BE2C (cell line): ENCODE results near the gene SSMEM1.
"Not testable (repeated sequence)": the region's sequence is repeated elsewhere in the genome, so short reads cannot be mapped to it uniquely, and the experiment has no call there.

Experiments
- DNase-seq: peaks from one replicate; pipeline ENCODE4 v3.0.0-alpha.2; 2020
- H3K27me3 ChIP-seq: fragments of 250-450 bp; sonication (Bioruptor Pico); 2 replicates; pipeline ENCODE4 v1.5.1; 2020; ENCODE audit warnings: mild to moderate bottlenecking
- H3K36me3 ChIP-seq: fragments of 250-450 bp; sonication (Bioruptor Pico); 2 replicates; pipeline ENCODE4 v1.5.1; 2020; ENCODE audit warnings: mild to moderate bottlenecking
- H3K4me1 ChIP-seq: fragments of 250-450 bp; sonication (Bioruptor Pico); 2 replicates; pipeline ENCODE4 v1.5.1; 2020
- H3K4me3 ChIP-seq: 2 replicates; pipeline ENCODE4 v1.5.1; 2011; ENCODE audit warnings: low read depth, low read length
- H3K9me3 ChIP-seq: fragments of 250-450 bp; sonication (Bioruptor Pico); 2 replicates; pipeline ENCODE4 v1.5.1; 2020
- TF ChIP-seq, protein P1 (sequence below): IDR thresholded peaks from 2 replicates; pipeline ENCODE4 v1.5.1; 2012; ENCODE audit warnings: mild to moderate bottlenecking, low read depth, low read length

The SSMEM1 gene

DNA sequence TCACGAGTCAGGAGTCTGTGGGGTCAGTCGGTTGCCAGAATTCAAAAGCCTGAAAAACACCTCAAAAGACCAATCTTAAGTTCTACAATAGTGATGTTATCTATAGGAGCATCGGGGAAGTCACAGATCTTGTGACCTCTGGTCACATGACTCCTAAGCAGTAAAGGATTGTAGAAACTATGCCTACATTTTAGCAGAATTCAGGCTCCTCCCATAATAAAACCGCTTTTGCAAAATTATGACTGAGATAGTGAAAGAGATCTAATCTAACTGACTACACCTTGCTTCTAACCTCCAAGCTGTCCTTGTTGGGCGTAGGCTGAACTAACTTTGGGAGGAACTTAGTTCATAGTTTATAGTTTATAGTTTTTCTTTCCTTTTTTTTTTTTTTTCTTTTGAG lies 16.6 kb downstream of the SSMEM1 start:
- H3K4me3 ChIP-seq = no peak overlapping the region
- no peak for DNase-seq
- H3K27me3 ChIP-seq = no peaks in the 10 kb centered on the region
- H3K4me1 ChIP-seq = no peaks in the 10 kb centered on the region
- H3K36me3 ChIP-seq = no peaks in the 10 kb centered on the region
- TF ChIP-seq, protein P1, sequence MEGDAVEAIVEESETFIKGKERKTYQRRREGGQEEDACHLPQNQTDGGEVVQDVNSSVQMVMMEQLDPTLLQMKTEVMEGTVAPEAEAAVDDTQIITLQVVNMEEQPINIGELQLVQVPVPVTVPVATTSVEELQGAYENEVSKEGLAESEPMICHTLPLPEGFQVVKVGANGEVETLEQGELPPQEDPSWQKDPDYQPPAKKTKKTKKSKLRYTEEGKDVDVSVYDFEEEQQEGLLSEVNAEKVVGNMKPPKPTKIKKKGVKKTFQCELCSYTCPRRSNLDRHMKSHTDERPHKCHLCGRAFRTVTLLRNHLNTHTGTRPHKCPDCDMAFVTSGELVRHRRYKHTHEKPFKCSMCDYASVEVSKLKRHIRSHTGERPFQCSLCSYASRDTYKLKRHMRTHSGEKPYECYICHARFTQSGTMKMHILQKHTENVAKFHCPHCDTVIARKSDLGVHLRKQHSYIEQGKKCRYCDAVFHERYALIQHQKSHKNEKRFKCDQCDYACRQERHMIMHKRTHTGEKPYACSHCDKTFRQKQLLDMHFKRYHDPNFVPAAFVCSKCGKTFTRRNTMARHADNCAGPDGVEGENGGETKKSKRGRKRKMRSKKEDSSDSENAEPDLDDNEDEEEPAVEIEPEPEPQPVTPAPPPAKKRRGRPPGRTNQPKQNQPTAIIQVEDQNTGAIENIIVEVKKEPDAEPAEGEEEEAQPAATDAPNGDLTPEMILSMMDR = no peak
- H3K9me3 ChIP-seq = no peaks in the 10 kb centered on the region; the same call in 1 of the 2 replicates

DNA sequence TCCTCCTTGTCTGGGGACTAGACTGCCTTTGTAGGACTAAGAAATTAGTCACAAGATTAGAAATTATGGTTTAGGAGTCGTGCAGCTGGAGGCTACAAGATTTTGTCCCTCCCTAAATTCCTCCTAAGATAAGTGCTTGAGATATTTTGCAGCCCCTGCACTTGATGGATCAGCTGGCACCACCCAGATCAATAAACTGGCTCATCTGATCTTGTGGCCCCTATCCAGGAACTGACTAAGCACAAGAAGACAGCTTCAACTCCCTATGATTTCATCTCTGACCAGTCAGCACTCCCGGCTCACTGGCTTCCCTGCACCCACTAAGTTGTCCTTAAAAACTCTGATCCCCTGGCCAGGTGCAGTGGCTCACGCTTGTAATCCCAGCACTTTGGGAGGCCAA lies 17.3 kb downstream of the SSMEM1 start:
- not testable (repeated sequence) for DNase-seq, H3K4me3 ChIP-seq, H3K36me3 ChIP-seq, H3K4me1 ChIP-seq, H3K27me3 ChIP-seq, H3K9me3 ChIP-seq

DNA sequence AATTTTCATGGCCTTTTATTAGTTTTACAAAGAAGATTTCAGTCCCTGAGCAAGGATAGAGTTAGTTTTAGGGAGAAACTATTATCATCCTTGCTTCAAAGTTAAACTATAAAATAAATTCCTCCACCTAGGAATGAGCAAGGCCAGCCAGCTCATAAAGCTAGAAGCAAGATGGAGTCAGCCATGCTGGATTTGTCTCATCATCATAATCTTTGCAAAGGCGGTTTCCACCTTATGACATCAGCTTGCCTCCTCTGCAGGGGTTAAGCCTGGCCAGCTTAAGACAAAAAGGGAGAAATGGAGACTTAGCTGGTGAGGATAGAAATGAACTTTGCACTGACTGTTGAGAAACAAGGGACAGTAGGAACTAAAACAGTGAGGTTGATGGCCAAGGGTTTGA lies 18.7 kb downstream of the SSMEM1 start:
- TF ChIP-seq, protein P1 = no peak

DNA sequence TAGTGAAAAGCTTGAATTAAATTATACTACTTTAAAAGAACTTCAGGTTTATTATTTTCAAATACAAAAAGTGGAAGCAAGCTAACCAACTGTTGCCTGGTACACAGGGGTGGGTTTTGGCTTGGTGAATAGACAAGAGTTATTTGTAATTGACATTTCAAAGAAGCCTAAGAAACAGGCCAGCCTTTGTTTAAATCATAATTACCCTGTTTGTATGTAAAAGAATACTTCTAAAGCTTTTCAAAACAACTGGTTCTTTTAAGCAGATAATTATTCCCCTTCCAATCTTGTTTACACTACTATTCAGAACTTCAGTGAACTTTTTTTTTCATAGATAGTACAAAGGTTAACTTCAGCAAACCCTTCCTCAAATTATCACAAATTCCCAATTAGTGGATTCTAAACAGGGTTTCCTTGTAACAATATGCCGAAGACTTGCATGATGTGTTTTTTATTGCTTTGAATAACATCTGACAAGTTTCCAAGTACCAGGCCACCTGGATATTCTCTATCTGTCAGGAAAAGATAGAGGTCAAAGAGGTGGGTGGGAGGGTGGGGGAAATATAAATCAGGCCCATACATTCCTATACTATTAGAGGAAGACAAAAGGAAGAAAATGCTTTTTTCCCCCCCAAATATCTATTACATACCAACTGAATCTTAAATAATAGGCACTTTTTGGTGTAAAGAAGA lies 20.4 kb downstream of the SSMEM1 start:
- Histone ChIP-seq H3K4me1 (no peaks in the 10 kb centered on the region), H3K9me3 (no peaks in the 10 kb centered on the region; the same call in 1 of the 2 replicates), H3K36me3 (no peaks in the 10 kb centered on the region), H3K27me3 (no peaks in the 10 kb centered on the region), H3K4me3 (no peak overlapping the region)
- DNase-seq = no peak
- TF ChIP-seq, protein P1 = no peak

More for the DNA sequence above, 18.7 kb downstream of the SSMEM1 start:
- Histone ChIP-seq H3K4me3 (no peak overlapping the region), H3K27me3 (no peaks in the 10 kb centered on the region), H3K9me3 (no peaks in the 10 kb centered on the region; the same call in 1 of the 2 replicates), H3K4me1 (no peaks in the 10 kb centered on the region), H3K36me3 (no peaks in the 10 kb centered on the region)
- DNase-seq = no peak

DNA sequence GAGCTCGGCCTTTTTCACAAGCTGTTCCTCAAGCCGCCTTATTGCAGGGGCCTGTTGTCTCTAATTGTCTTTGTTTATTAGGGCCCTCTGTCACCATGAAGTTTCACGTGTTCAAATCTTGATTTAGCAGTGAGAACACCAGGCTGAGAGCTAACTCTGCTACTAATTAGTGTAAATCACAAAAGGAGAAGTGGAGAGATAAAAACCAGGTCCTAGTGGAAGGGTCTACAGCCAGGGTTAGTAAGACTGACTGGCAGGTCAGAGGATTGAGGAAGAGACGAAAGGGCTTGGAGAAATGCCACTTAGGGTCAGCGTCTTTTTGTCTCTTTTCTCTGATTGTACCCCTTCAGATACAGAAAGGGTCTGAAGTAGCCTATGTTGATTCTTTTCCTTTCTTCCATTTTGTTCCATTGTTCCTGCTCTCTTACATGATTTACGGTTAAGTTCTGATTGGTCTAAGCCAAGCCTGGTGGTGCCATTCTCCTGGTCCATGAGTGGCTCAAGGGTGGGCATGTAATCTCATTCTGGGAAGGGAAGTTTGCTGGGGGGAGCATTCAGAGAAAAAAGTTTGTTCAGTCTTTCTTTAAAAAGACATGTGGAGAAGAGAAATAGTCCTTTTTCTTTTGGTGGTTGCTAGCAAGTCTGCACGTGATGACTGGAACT lies 21.3 kb downstream of the SSMEM1 start:
- Histone ChIP-seq H3K4me1 (no peaks in the 10 kb centered on the region), H3K27me3 (no peaks in the 10 kb centered on the region), H3K4me3 (no peak overlapping the region), H3K36me3 (no peaks in the 10 kb centered on the region), H3K9me3 (no peaks in the 10 kb centered on the region; the same call in 1 of the 2 replicates)
- DNase-seq = no peak
- TF ChIP-seq, protein P1 = no peak

DNA sequence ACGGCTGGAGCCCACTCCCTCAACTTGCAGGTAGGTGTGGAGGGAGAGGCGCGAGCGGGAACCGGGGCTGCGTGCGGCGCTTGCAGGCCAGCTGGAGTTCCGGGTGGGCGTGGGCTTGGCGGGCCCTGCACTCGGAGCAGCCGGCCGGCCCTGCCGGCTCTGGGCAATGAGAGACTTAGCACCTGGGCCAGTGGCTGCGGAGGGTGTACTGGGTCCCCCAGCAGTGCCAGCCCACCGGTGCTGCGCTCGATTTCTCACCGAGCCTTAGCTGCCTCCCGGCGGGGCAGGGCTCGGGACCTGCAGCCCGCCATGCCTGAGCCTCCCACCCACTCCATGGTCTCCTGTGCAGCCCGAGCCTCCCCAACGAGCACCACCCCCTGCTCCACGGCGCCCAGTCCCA lies 22.3 kb downstream of the SSMEM1 start:
- H3K4me3 ChIP-seq = not testable (repeated sequence)

DNA sequence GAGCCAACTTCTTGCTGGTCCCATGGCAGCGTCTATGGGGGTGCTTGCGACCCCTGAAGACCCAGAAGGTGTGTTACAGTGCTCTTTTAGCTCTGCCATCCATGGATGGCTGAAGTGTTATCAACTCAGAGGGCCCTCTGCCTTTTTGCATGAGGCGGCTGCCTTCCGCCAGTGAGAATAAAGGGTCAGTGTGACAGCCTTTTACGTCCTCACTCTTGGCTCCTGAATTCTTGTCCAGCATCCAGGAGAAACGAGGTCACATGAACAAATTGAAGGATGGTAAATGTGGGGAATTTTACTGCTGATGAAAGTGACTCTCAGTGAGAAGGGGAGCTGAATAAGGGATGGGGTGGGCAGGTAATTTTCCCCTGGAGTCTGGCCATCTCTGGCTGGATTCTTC lies 24.1 kb downstream of the SSMEM1 start:
- Histone ChIP-seq H3K27me3 (no peaks in the 10 kb centered on the region), H3K9me3 (no peaks in the 10 kb centered on the region; the same call in 1 of the 2 replicates), H3K4me1 (no peaks in the 10 kb centered on the region), H3K4me3 (no peak overlapping the region), H3K36me3 (no peaks in the 10 kb centered on the region)
- no peak for DNase-seq
- TF ChIP-seq, protein P1 = no peak

More for the DNA sequence above, 22.3 kb downstream of the SSMEM1 start:
- not testable (repeated sequence) for H3K36me3 ChIP-seq, H3K27me3 ChIP-seq, H3K4me1 ChIP-seq, DNase-seq, H3K9me3 ChIP-seq
